Activated T-helper 2 cell treated with anti-CD3 and anti-CD28 coated beads, Interferon-gamma antibody, Interleukin-2, Interleukin-4, amounts not matched to agents 10 μg/mL and 5 μg/mL and 100 μg/mL, durations not matched to agents 14 hours and 24 hours and 36 hours (primary cell): Measurements from ENCODE around the gene OR9Q1. TPM values are rescaled to one million over a fixed set of nuclear protein-coding genes. Genes with fewer than 3 reads are reported as not detected.

ENCODE experiments used
- DNase-seq: peaks from one replicate; pipeline ENCODE4 v3.0.0; 2021; ENCODE audit warnings: low spot score
- H3K27ac Mint-ChIP-seq: one replicate; pipeline ENCODE4 v1.8.0; 2021; ENCODE audit warnings: mixed read lengths
- H3K27me3 Mint-ChIP-seq: one replicate; pipeline ENCODE4 v1.8.0; 2021; ENCODE audit warnings: low read depth, mixed read lengths
- H3K36me3 Mint-ChIP-seq: one replicate; pipeline ENCODE4 v1.8.0; 2021; ENCODE audit warnings: low read depth, mixed read lengths
- H3K4me1 Mint-ChIP-seq: one replicate; pipeline ENCODE4 v1.8.0; 2021; ENCODE audit warnings: low read depth, mixed read lengths
- H3K4me3 Mint-ChIP-seq: one replicate; pipeline ENCODE4 v1.8.0; 2021; ENCODE audit warnings: low read depth, mild to moderate bottlenecking, moderate library complexity, mixed read lengths
- H3K9me3 Mint-ChIP-seq: one replicate; pipeline ENCODE4 v1.8.0; 2021; ENCODE audit warnings: mixed read lengths
- intact Hi-C: fragments of 100-400 bp; cut with micrococcal nuclease; formaldehyde crosslinking; loops from one replicate; pipeline ENCODE4 v1.15.1; 2023
- total RNA-seq: library from RNA; stranded (reverse); gene quantifications from 2 replicates; pipeline ENCODE4 v1.2.3, GENCODE V29; 2022

OR9Q1 gene
- total RNA-seq, 1 donor from 2014 or later: not detected

- Mint-ChIP-seq H3K4me3 (no peak overlapping the region), H3K27me3 (no peaks in the 10 kb centered on the region), H3K4me1 (no peaks in the 10 kb centered on the region), H3K27ac (no peak overlapping the region), H3K36me3 (no peaks in the 10 kb centered on the region), H3K9me3 (peaks cover 5% of the 10 kb centered on the region)
- intact Hi-C loops: no loop called here
- no peak for DNase-seq
Measured at GRCh38 chr11:58097437-58097836, 73.8 kb downstream of the OR9Q1 start.

- no peak overlapping the region for H3K27ac Mint-ChIP-seq
- intact Hi-C loops: no loop called here
- H3K4me1 Mint-ChIP-seq: no peaks in the 10 kb centered on the region
- H3K9me3 Mint-ChIP-seq: no peaks in the 10 kb centered on the region
- no peak overlapping the region for H3K4me3 Mint-ChIP-seq
- no peaks in the 10 kb centered on the region for H3K36me3 Mint-ChIP-seq
- no peaks in the 10 kb centered on the region for H3K27me3 Mint-ChIP-seq
- no peak for DNase-seq
Measured at GRCh38 chr11:58121096-58121495, 97.4 kb downstream of the OR9Q1 start.

- Mint-ChIP-seq H3K4me3 (no peak within 1 kb of the TSS), H3K9me3 (no peaks in the 10 kb centered on the region), H3K4me1 (no peaks in the 10 kb centered on the region), H3K36me3 (no peaks in the 10 kb centered on the region), H3K27ac (no peak within 1 kb of the TSS), H3K27me3 (no peaks in the 10 kb centered on the region)
- DNase-seq: no peak
- intact Hi-C loops: no loop called here
Measured at GRCh38 chr11:58125469-58125868, 101.8 kb downstream of the OR9Q1 start, which contains the start of gene OR9I1. OR9I1 (minus strand) TSS chr11:58125530; CDS start chr11:58119444, 6,086 bp downstream.

- no peaks in the 10 kb centered on the region for H3K36me3 Mint-ChIP-seq
- H3K9me3 Mint-ChIP-seq: no peaks in the 10 kb centered on the region
- H3K4me1 Mint-ChIP-seq: no peaks in the 10 kb centered on the region
- H3K27me3 Mint-ChIP-seq: no peaks in the 10 kb centered on the region
- DNase-seq: no peak
- H3K4me3 Mint-ChIP-seq: no peak overlapping the region
- intact Hi-C loops: no loop called here
- no peak overlapping the region for H3K27ac Mint-ChIP-seq
Measured at GRCh38 chr11:58127350-58127749, 103.7 kb downstream of the OR9Q1 start.

GRCh38 chr11:58133309-58134076 lies 109.8 kb downstream of the OR9Q1 start:
- Mint-ChIP-seq H3K9me3 (no peaks in the 10 kb centered on the region), H3K27ac (no peak overlapping the region), H3K4me1 (no peaks in the 10 kb centered on the region), H3K27me3 (no peaks in the 10 kb centered on the region), H3K4me3 (no peak overlapping the region), H3K36me3 (no peaks in the 10 kb centered on the region)
- no peak for DNase-seq
- intact Hi-C loops: no loop called here

GRCh38 chr11:58134151-58134550 lies 110.5 kb downstream of the OR9Q1 start:
- DNase-seq: no peak
- no peak overlapping the region for H3K27ac Mint-ChIP-seq
- no peaks in the 10 kb centered on the region for H3K27me3 Mint-ChIP-seq
- H3K4me3 Mint-ChIP-seq: no peak overlapping the region
- no peaks in the 10 kb centered on the region for H3K4me1 Mint-ChIP-seq
- no peaks in the 10 kb centered on the region for H3K9me3 Mint-ChIP-seq
- no peaks in the 10 kb centered on the region for H3K36me3 Mint-ChIP-seq
- intact Hi-C loops: no loop called here

GRCh38 chr11:58135171-58135570 lies 111.5 kb downstream of the OR9Q1 start:
- H3K36me3 Mint-ChIP-seq: no peaks in the 10 kb centered on the region
- no peak for DNase-seq
- intact Hi-C loops: no loop called here
- H3K27me3 Mint-ChIP-seq: no peaks in the 10 kb centered on the region
- H3K9me3 Mint-ChIP-seq: no peaks in the 10 kb centered on the region
- no peak overlapping the region for H3K4me3 Mint-ChIP-seq
- H3K27ac Mint-ChIP-seq: no peak overlapping the region
- no peaks in the 10 kb centered on the region for H3K4me1 Mint-ChIP-seq

GRCh38 chr11:58142761-58143160 lies 119.1 kb downstream of the OR9Q1 start:
- H3K36me3 Mint-ChIP-seq: no peaks in the 10 kb centered on the region
- H3K9me3 Mint-ChIP-seq: no peaks in the 10 kb centered on the region
- no peaks in the 10 kb centered on the region for H3K27me3 Mint-ChIP-seq
- intact Hi-C loops: no loop called here
- no peak overlapping the region for H3K27ac Mint-ChIP-seq
- no peak for DNase-seq
- no peak overlapping the region for H3K4me3 Mint-ChIP-seq
- no peaks in the 10 kb centered on the region for H3K4me1 Mint-ChIP-seq

GRCh38 chr11:58152781-58153180 lies 129.1 kb downstream of the OR9Q1 start:
- H3K4me1 Mint-ChIP-seq: no peaks in the 10 kb centered on the region
- DNase-seq: no peak
- H3K36me3 Mint-ChIP-seq: no peaks in the 10 kb centered on the region
- intact Hi-C loops: no loop called here
- H3K27me3 Mint-ChIP-seq: no peaks in the 10 kb centered on the region
- no peak overlapping the region for H3K27ac Mint-ChIP-seq
- no peak overlapping the region for H3K4me3 Mint-ChIP-seq
- no peaks in the 10 kb centered on the region for H3K9me3 Mint-ChIP-seq

GRCh38 chr11:58164389-58164788 lies 140.7 kb downstream of the OR9Q1 start:
- intact Hi-C loops: no loop called here
- Mint-ChIP-seq H3K4me1 (no peaks in the 10 kb centered on the region), H3K27me3 (no peaks in the 10 kb centered on the region), H3K27ac (no peak overlapping the region), H3K4me3 (no peak overlapping the region), H3K36me3 (no peaks in the 10 kb centered on the region), H3K9me3 (no peaks in the 10 kb centered on the region)
- no peak for DNase-seq

GRCh38 chr11:58164990-58165389 lies 141.3 kb downstream of the OR9Q1 start:
- DNase-seq: no peak
- intact Hi-C loops: no loop called here
- Mint-ChIP-seq H3K36me3 (no peaks in the 10 kb centered on the region), H3K27ac (no peak overlapping the region), H3K4me1 (no peaks in the 10 kb centered on the region), H3K27me3 (no peaks in the 10 kb centered on the region), H3K4me3 (no peak overlapping the region), H3K9me3 (no peaks in the 10 kb centered on the region)

GRCh38 chr11:58165504-58166106 lies 141.9 kb downstream of the OR9Q1 start:
- H3K4me1 Mint-ChIP-seq: no peaks in the 10 kb centered on the region
- H3K27ac Mint-ChIP-seq: no peak overlapping the region
- no peaks in the 10 kb centered on the region for H3K27me3 Mint-ChIP-seq
- H3K36me3 Mint-ChIP-seq: no peaks in the 10 kb centered on the region
- no peaks in the 10 kb centered on the region for H3K9me3 Mint-ChIP-seq
- intact Hi-C loops: no loop called here
- H3K4me3 Mint-ChIP-seq: no peak overlapping the region
- no peak for DNase-seq

- H3K27ac Mint-ChIP-seq: no peak overlapping the region
- no peak overlapping the region for H3K4me3 Mint-ChIP-seq
- H3K27me3 Mint-ChIP-seq: no peaks in the 10 kb centered on the region
- no peaks in the 10 kb centered on the region for H3K36me3 Mint-ChIP-seq
- no peaks in the 10 kb centered on the region for H3K9me3 Mint-ChIP-seq
- DNase-seq: no peak
- intact Hi-C loops: no loop called here
- H3K4me1 Mint-ChIP-seq: no peaks in the 10 kb centered on the region
Measured at GRCh38 chr11:58177409-58178054, 153.9 kb downstream of the OR9Q1 start.
